SK-N-SH (cell line): Measurements from ENCODE around the gene CNTNAP5. TPM values are rescaled to one million over a fixed set of nuclear protein-coding genes. Genes with fewer than 3 reads are reported as not detected.

ENCODE experiments used
- CTCF ChIA-PET: fragments of 300-600, 350-600 bp; formaldehyde crosslinking; extraction: SDS; loops from one replicate; lab custom pipeline; 2021; lab: Yijun Ruan, JAX
- POLR2A ChIA-PET: fragments of 350-600 bp; sonication (Branson Sonifier 250); formaldehyde crosslinking; extraction: SDS; loops from one replicate; lab custom pipeline; 2020; ENCODE audit warnings: antibody characterized with exemption, inconsistent platforms; lab: Yijun Ruan, JAX
- DNase-seq: peaks from one replicate; pipeline ENCODE4 v3.0.0; 2012
- H2AFZ ChIP-seq: fragments of 200-600 bp; sonication (generic); 2 replicates; pipeline ENCODE4 v1.8.1; 2016; ENCODE audit warnings: antibody characterized with exemption, mild to moderate bottlenecking, low read depth
- H3F3A ChIP-seq: fragments of 200-600 bp; sonication (generic); replicated peaks from 2 replicates; pipeline ENCODE3; 2016; ENCODE audit warnings: antibody characterized with exemption, mild to moderate bottlenecking; ENCODE audit not compliant: insufficient read depth
- H3K27ac ChIP-seq, 2 experiments: fragments of 200-500 bp in 1 of 2; fragments of 200-600 bp in 1 of 2; sonication (Bioruptor generic) in 1 of 2; sonication (generic), shearing (Covaris generic) in 1 of 2; 2 replicates each; pipeline versions ENCODE4 v1.5.1 to v1.6.1; 2014 to 2016; ENCODE audit warnings: low read depth in 2 of 2, inconsistent platforms in 1 of 2, low read length in 1 of 2, mild to moderate bottlenecking in 1 of 2, mixed read lengths in 1 of 2
- H3K27me3 ChIP-seq: fragments of 200-600 bp; sonication (generic), shearing (Covaris generic); 2 replicates; pipeline ENCODE4 v1.6.1; 2016; ENCODE audit warnings: mixed run types; ENCODE audit not compliant: insufficient read depth
- H3K36me3 ChIP-seq, 2 experiments: fragments of 200-500 bp in 1 of 2; fragments of 200-600 bp in 1 of 2; sonication (Bioruptor generic) in 1 of 2; sonication (generic) in 1 of 2; replicated peaks in 1 of 2; 2 replicates each; pipeline versions ENCODE3 to v1.5.1; 2014 to 2016; ENCODE audit warnings: low read length in 1 of 2, mild to moderate bottlenecking in 1 of 2; ENCODE audit not compliant: insufficient read depth in 2 of 2, control insufficient read depth in 1 of 2
- H3K4me1 ChIP-seq, 2 experiments: fragments of 200-500 bp in 1 of 2; fragments of 200-600 bp in 1 of 2; sonication (Bioruptor generic) in 1 of 2; sonication (generic), shearing (Covaris generic) in 1 of 2; 2 replicates each; pipeline versions ENCODE4 v1.5.1 to v1.6.1; 2014 to 2016; ENCODE audit warnings: low read depth in 1 of 2, low read length in 1 of 2, mixed run types in 1 of 2; ENCODE audit not compliant: insufficient read depth in 2 of 2, control insufficient read depth in 1 of 2
- H3K4me2 ChIP-seq: fragments of 200-600 bp; sonication (generic), shearing (Covaris generic); 2 replicates; pipeline ENCODE4 v1.6.1; 2017; ENCODE audit warnings: mixed run types
- H3K4me3 ChIP-seq, 2 experiments: fragments of 200-500 bp in 1 of 2; fragments of 200-600 bp in 1 of 2; sonication (Bioruptor generic) in 1 of 2; sonication (generic), shearing (Covaris generic) in 1 of 2; 2 replicates each; pipeline versions ENCODE4 v1.5.1 to v1.8.1; 2014 to 2016; ENCODE audit warnings: low read depth in 2 of 2, inconsistent platforms in 1 of 2, low read length in 1 of 2, mild to moderate bottlenecking in 1 of 2, mixed read lengths in 1 of 2, moderate library complexity in 1 of 2
- H3K79me2 ChIP-seq: fragments of 200-600 bp; sonication (generic); 2 replicates; pipeline ENCODE4 v1.8.1; 2017; ENCODE audit warnings: mild to moderate bottlenecking; ENCODE audit not compliant: insufficient read depth
- H3K9ac ChIP-seq: fragments of 200-600 bp; sonication (generic); 2 replicates; pipeline ENCODE4 v1.6.1; 2017; ENCODE audit warnings: mixed run types
- H3K9me2 ChIP-seq: fragments of 200-600 bp; sonication (generic); 2 replicates; pipeline ENCODE4 v1.6.1; 2017; ENCODE audit warnings: mixed run types
- H3K9me3 ChIP-seq: fragments of 200-600 bp; sonication (generic); 2 replicates; pipeline ENCODE4 v1.6.1; 2017; ENCODE audit warnings: mixed run types, mild to moderate bottlenecking, moderate library complexity
- H4K20me1 ChIP-seq: fragments of 200-600 bp; sonication (generic); 2 replicates; pipeline ENCODE4 v1.6.1; 2017; ENCODE audit warnings: mild to moderate bottlenecking, mixed run types; ENCODE audit not compliant: insufficient read depth
- ELF1 ChIP-seq: IDR thresholded peaks from 2 replicates; pipeline ENCODE4 v1.4.0; 2012
- EZH2phosphoT487 ChIP-seq: fragments of 200-600 bp; sonication (generic); IDR thresholded peaks from 2 replicates; pipeline ENCODE4 v1.6.1; 2017; ENCODE audit warnings: low read depth, mixed run types, mild to moderate bottlenecking, antibody characterized with exemption, moderate library complexity, borderline replicate concordance
- FOXJ3 ChIP-seq: sonication (generic); formaldehyde crosslinking; IDR thresholded peaks from 2 replicates; pipeline ENCODE4 v1.5.1; 2020; ENCODE audit warnings: mild to moderate bottlenecking, missing genetic modification reagents
- FOXM1 ChIP-seq: IDR thresholded peaks from 2 replicates; pipeline ENCODE4 v1.4.0; 2012; ENCODE audit warnings: low read depth, mild to moderate bottlenecking
- IRF3 ChIP-seq: fragments of 150-350 bp; IDR thresholded peaks from 2 replicates; pipeline ENCODE4 v1.6.1; 2016; ENCODE audit warnings: mild to moderate bottlenecking, low read depth, low read length
- MAX ChIP-seq: IDR thresholded peaks from 2 replicates; pipeline ENCODE4 v1.4.0; 2012; ENCODE audit warnings: low read depth
- MEF2A ChIP-seq: IDR thresholded peaks from 2 replicates; pipeline ENCODE4 v1.4.0; 2012; ENCODE audit warnings: low read depth, borderline replicate concordance
- NFIC ChIP-seq: IDR thresholded peaks from 2 replicates; pipeline ENCODE4 v1.4.0; 2012; ENCODE audit warnings: borderline replicate concordance
- PBX3 ChIP-seq: IDR thresholded peaks from 2 replicates; pipeline ENCODE4; 2012
- POLR2AphosphoS5 ChIP-seq: IDR thresholded peaks from 2 replicates; pipeline ENCODE4 v1.6.1; 2012; ENCODE audit warnings: low read depth, low read length
- RAD21 ChIP-seq: IDR thresholded peaks from 2 replicates; pipeline ENCODE4 v1.6.1; 2012; ENCODE audit warnings: mild to moderate bottlenecking, low read length
- RFX5 ChIP-seq: IDR thresholded peaks from 2 replicates; pipeline ENCODE4 v1.6.1; 2012; ENCODE audit warnings: mild to moderate bottlenecking, improper control_type of control experiment, low read length
- RXRA ChIP-seq: IDR thresholded peaks from 2 replicates; pipeline ENCODE4 v1.4.0; 2012; ENCODE audit warnings: low read depth, mild to moderate bottlenecking, borderline replicate concordance
- TEAD4 ChIP-seq: IDR thresholded peaks from 2 replicates; pipeline ENCODE4 v1.4.0; 2012; ENCODE audit warnings: mild to moderate bottlenecking, borderline replicate concordance; ENCODE audit not compliant: insufficient read depth
- WGBS: methylation state at CpG from one replicate; pipeline ENCODE4 v1.1.6; 2017; ENCODE audit warnings: low lambda C conversion rate; 5-methylcytosine and 5-hydroxymethylcytosine counted together
- polyA plus RNA-seq, 3 experiments: library from polyadenylated mRNA; depleted of rRNA; stranded (reverse); fragments of >200 nt; gene quantifications; 2 replicates each; pipeline ENCODE4 v1.2.3, GENCODE V29; 2012
- TF ChIP-seq, protein P1 (sequence below): IDR thresholded peaks from 2 replicates; pipeline ENCODE4 v1.4.0; 2012; ENCODE audit warnings: low read depth, borderline replicate concordance
- TF ChIP-seq, protein P2 (sequence below): IDR thresholded peaks from 2 replicates; pipeline ENCODE4 v1.4.0; 2012; ENCODE audit warnings: low read depth, borderline replicate concordance
- TF ChIP-seq, protein P3 (sequence below): IDR thresholded peaks from 2 replicates; pipeline ENCODE4 v1.6.1; 2012; ENCODE audit warnings: mild to moderate bottlenecking, low read depth, low read length, moderate library complexity

Gene CNTNAP5
- polyA plus RNA-seq, 1 of the 3 experiments (the other 2 are of a cell fraction) = 0.08 TPM

GRCh38 chr2:124692216-124692615 lies 667.1 kb downstream of the CNTNAP5 start:
- no peak for TF ChIP-seq NFIC
- TF ChIP-seq, protein P1, sequence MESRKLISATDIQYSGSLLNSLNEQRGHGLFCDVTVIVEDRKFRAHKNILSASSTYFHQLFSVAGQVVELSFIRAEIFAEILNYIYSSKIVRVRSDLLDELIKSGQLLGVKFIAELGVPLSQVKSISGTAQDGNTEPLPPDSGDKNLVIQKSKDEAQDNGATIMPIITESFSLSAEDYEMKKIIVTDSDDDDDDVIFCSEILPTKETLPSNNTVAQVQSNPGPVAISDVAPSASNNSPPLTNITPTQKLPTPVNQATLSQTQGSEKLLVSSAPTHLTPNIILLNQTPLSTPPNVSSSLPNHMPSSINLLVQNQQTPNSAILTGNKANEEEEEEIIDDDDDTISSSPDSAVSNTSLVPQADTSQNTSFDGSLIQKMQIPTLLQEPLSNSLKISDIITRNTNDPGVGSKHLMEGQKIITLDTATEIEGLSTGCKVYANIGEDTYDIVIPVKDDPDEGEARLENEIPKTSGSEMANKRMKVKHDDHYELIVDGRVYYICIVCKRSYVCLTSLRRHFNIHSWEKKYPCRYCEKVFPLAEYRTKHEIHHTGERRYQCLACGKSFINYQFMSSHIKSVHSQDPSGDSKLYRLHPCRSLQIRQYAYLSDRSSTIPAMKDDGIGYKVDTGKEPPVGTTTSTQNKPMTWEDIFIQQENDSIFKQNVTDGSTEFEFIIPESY = no peak
- TF ChIP-seq, protein P2, sequence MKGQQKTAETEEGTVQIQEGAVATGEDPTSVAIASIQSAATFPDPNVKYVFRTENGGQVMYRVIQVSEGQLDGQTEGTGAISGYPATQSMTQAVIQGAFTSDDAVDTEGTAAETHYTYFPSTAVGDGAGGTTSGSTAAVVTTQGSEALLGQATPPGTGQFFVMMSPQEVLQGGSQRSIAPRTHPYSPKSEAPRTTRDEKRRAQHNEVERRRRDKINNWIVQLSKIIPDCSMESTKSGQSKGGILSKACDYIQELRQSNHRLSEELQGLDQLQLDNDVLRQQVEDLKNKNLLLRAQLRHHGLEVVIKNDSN = no peak
- no peak for TF ChIP-seq EZH2phosphoT487
- TF ChIP-seq IRF3 = no peak
- no peak for TF ChIP-seq MAX
- no peak for TF ChIP-seq TEAD4
- TF ChIP-seq, protein P3, sequence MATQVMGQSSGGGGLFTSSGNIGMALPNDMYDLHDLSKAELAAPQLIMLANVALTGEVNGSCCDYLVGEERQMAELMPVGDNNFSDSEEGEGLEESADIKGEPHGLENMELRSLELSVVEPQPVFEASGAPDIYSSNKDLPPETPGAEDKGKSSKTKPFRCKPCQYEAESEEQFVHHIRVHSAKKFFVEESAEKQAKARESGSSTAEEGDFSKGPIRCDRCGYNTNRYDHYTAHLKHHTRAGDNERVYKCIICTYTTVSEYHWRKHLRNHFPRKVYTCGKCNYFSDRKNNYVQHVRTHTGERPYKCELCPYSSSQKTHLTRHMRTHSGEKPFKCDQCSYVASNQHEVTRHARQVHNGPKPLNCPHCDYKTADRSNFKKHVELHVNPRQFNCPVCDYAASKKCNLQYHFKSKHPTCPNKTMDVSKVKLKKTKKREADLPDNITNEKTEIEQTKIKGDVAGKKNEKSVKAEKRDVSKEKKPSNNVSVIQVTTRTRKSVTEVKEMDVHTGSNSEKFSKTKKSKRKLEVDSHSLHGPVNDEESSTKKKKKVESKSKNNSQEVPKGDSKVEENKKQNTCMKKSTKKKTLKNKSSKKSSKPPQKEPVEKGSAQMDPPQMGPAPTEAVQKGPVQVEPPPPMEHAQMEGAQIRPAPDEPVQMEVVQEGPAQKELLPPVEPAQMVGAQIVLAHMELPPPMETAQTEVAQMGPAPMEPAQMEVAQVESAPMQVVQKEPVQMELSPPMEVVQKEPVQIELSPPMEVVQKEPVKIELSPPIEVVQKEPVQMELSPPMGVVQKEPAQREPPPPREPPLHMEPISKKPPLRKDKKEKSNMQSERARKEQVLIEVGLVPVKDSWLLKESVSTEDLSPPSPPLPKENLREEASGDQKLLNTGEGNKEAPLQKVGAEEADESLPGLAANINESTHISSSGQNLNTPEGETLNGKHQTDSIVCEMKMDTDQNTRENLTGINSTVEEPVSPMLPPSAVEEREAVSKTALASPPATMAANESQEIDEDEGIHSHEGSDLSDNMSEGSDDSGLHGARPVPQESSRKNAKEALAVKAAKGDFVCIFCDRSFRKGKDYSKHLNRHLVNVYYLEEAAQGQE = no peak
- CTCF ChIA-PET = no interaction called here
- H3K9ac ChIP-seq = no peak overlapping the region
- no peak overlapping the region for H3K4me2 ChIP-seq
- H3K4me3 ChIP-seq = no peak overlapping the region
- H2AFZ ChIP-seq = no peak overlapping the region
- no peaks in the 10 kb centered on the region for H3K9me3 ChIP-seq
- H3K9me2 ChIP-seq = no peaks in the 10 kb centered on the region
- H3K36me3 ChIP-seq = no peaks in the 10 kb centered on the region
- H4K20me1 ChIP-seq = no peaks in the 10 kb centered on the region
- no peaks in the 10 kb centered on the region for H3K79me2 ChIP-seq
- POLR2A ChIA-PET = no interaction called here
- no peaks in the 10 kb centered on the region for H3K27me3 ChIP-seq
- no peaks in the 10 kb centered on the region for H3F3A ChIP-seq
- H3K27ac ChIP-seq = no peak overlapping the region
- DNase-seq = no peak
- no peaks in the 10 kb centered on the region for H3K4me1 ChIP-seq

- Histone ChIP-seq H2AFZ (no peak overlapping the region), H3K4me3 (no peak overlapping the region), H3K27ac (no peak overlapping the region), H3K36me3 (no peaks in the 10 kb centered on the region), H3F3A (no peaks in the 10 kb centered on the region), H3K9me3 (no peaks in the 10 kb centered on the region), H3K9me2 (no peaks in the 10 kb centered on the region), H3K4me2 (no peak overlapping the region), H3K79me2 (no peaks in the 10 kb centered on the region), H3K27me3 (no peaks in the 10 kb centered on the region), H3K4me1 (no peaks in the 10 kb centered on the region), H3K9ac (no peak overlapping the region), H4K20me1 (no peaks in the 10 kb centered on the region)
- CTCF ChIA-PET = no interaction called here
- no peak for DNase-seq
- 38% methylated on average over 1 of the region's 1 CpG for WGBS
- POLR2A ChIA-PET = no interaction called here
- no peak for TF ChIP-seq NFIC
- no peak for TF ChIP-seq IRF3
- no peak for TF ChIP-seq FOXM1
- TF ChIP-seq MAX = no peak
- TF ChIP-seq MEF2A = no peak
- TF ChIP-seq FOXJ3 (CRISPR knock-in tag) = no peak
- no peak for TF ChIP-seq RFX5
- TF ChIP-seq PBX3 = no peak
- no peak for TF ChIP-seq RXRA
- TF ChIP-seq ELF1 = no peak
- no peak for TF ChIP-seq RAD21
- no peak for TF ChIP-seq POLR2AphosphoS5
These were observed 667.6 kb downstream of the CNTNAP5 start for GRCh38 chr2:124692707-124693106.
